Measurements from ENCODE around the gene TGM1. TPM values are rescaled to one million over a fixed set of nuclear protein-coding genes. Genes with fewer than 3 reads are reported as not detected.

Gene TGM1
- total RNA-seq, 1 experiment from 2014 or later: 3.2 TPM

GRCh38 chr14:24263848-24264247, 871 bp upstream of the TGM1 start:
- no peak overlapping the region for H3K9ac ChIP-seq (ENCODE audit: low read length)
- no peaks in the 10 kb centered on the region for H3K27me3 ChIP-seq (ENCODE audit: low read length)
- no peaks in the 10 kb centered on the region for H3K79me2 ChIP-seq (ENCODE audit: low read length)
- TF ChIP-seq EZH2phosphoT487 (IDR thresholded peaks at IDR 0.05; ENCODE audit: borderline replicate concordance, low read length) (no peak), CTCF (conservative IDR thresholded peaks at IDR 0.05; ENCODE audit: low read depth, low read length) (no peak), EZH2 (IDR thresholded peaks at IDR 0.05; ENCODE audit: low read length, unreplicated experiment) (no peak)
- no peaks in the 10 kb centered on the region for H3F3A ChIP-seq (ENCODE audit: low read length, unreplicated experiment)
- intact Hi-C loops (cut with micrococcal nuclease): no loop called here
- no peak for DNase-seq
- 0 out of 2 replicates have a peak, but pooled peaks have one; percentile 14 for ATAC-seq
- CTCF ChIA-PET: no interaction called here
- no peak overlapping the region for H3K4me2 ChIP-seq (ENCODE audit: low read length)
- H2AFZ ChIP-seq (ENCODE audit: low read length): no peak overlapping the region
- POLR2A ChIA-PET (ENCODE audit: unreplicated experiment): no interaction called here
- no peak overlapping the region for H3K27ac ChIP-seq (ENCODE audit: low read length)
- H3K9me3 ChIP-seq (ENCODE audit: low read length): no peaks in the 10 kb centered on the region
- no peaks in the 10 kb centered on the region for H4K20me1 ChIP-seq (ENCODE audit: low read length)
- H3K9me2 ChIP-seq (replicated peaks; ENCODE audit: low read length): no peaks in the 10 kb centered on the region
- H3K4me1 ChIP-seq (ENCODE audit: insufficient read depth, low read length): peaks cover 8% of the 10 kb centered on the region; the same call in 1 of the 2 replicates
- no peak overlapping the region for H3K4me3 ChIP-seq (ENCODE audit: low read length)
- H3K36me3 ChIP-seq (ENCODE audit: low read depth, low read length): no peaks in the 10 kb centered on the region
- no TSS peak for BruUV-seq (replicated peaks)

- ChIA-PET CTCF (no interaction called here), POLR2A (ENCODE audit: unreplicated experiment) (no interaction called here)
- H3K27me3 ChIP-seq (ENCODE audit: low read length): no peaks in the 10 kb centered on the region
- TF ChIP-seq CTCF (conservative IDR thresholded peaks at IDR 0.05; ENCODE audit: low read depth, low read length): no peak
- no peak for TF ChIP-seq EZH2phosphoT487 (IDR thresholded peaks at IDR 0.05; ENCODE audit: borderline replicate concordance, low read length)
- no peak for TF ChIP-seq EZH2 (IDR thresholded peaks at IDR 0.05; ENCODE audit: low read length, unreplicated experiment)
- H3F3A ChIP-seq (ENCODE audit: low read length, unreplicated experiment): no peaks in the 10 kb centered on the region
- no peak overlapping the region for H3K27ac ChIP-seq (ENCODE audit: low read length)
- H3K4me1 ChIP-seq (ENCODE audit: insufficient read depth, low read length): peaks cover 8% of the 10 kb centered on the region; the same call in 1 of the 2 replicates
- no peak overlapping the region for H2AFZ ChIP-seq (ENCODE audit: low read length)
- H3K36me3 ChIP-seq (ENCODE audit: low read depth, low read length): no peaks in the 10 kb centered on the region
- no peaks in the 10 kb centered on the region for H3K9me2 ChIP-seq (replicated peaks; ENCODE audit: low read length)
- DNase-seq: no peak
- no peaks in the 10 kb centered on the region for H3K9me3 ChIP-seq (ENCODE audit: low read length)
- H3K79me2 ChIP-seq (ENCODE audit: low read length): no peaks in the 10 kb centered on the region
- no peak overlapping the region for H3K4me2 ChIP-seq (ENCODE audit: low read length)
- intact Hi-C loops (cut with micrococcal nuclease): no loop called here
- no peak for ATAC-seq
- BruUV-seq (replicated peaks): no TSS peak
- no peaks in the 10 kb centered on the region for H4K20me1 ChIP-seq (ENCODE audit: low read length)
- H3K9ac ChIP-seq (ENCODE audit: low read length): no peak overlapping the region
- no peak overlapping the region for H3K4me3 ChIP-seq (ENCODE audit: low read length)
Observed at GRCh38 chr14:24261969-24262327, 1.0 kb downstream of the TGM1 start.

- ATAC-seq (no peak), DNase-seq (no peak)
- Histone ChIP-seq H3K27ac (ENCODE audit: low read length) (no peak overlapping the region), H3K9ac (ENCODE audit: low read length) (no peak overlapping the region), H3K9me2 (replicated peaks; ENCODE audit: low read length) (no peaks in the 10 kb centered on the region), H2AFZ (ENCODE audit: low read length) (no peak overlapping the region), H3K4me2 (ENCODE audit: low read length) (no peak overlapping the region), H3K4me3 (ENCODE audit: low read length) (no peak overlapping the region), H3F3A (ENCODE audit: low read length, unreplicated experiment) (no peaks in the 10 kb centered on the region), H3K36me3 (ENCODE audit: low read depth, low read length) (no peaks in the 10 kb centered on the region), H3K79me2 (ENCODE audit: low read length) (no peaks in the 10 kb centered on the region), H3K4me1 (ENCODE audit: insufficient read depth, low read length) (peaks cover 8% of the 10 kb centered on the region; the same call in 1 of the 2 replicates), H3K27me3 (ENCODE audit: low read length) (no peaks in the 10 kb centered on the region), H3K9me3 (ENCODE audit: low read length) (no peaks in the 10 kb centered on the region), H4K20me1 (ENCODE audit: low read length) (no peaks in the 10 kb centered on the region)
- no TSS peak for BruUV-seq (replicated peaks)
- POLR2A ChIA-PET (ENCODE audit: unreplicated experiment): no interaction called here
- no peak for TF ChIP-seq CTCF (conservative IDR thresholded peaks at IDR 0.05; ENCODE audit: low read depth, low read length)
- TF ChIP-seq EZH2phosphoT487 (IDR thresholded peaks at IDR 0.05; ENCODE audit: borderline replicate concordance, low read length): no peak
- no peak for TF ChIP-seq EZH2 (IDR thresholded peaks at IDR 0.05; ENCODE audit: low read length, unreplicated experiment)
- CTCF ChIA-PET: no interaction called here
- intact Hi-C loops (cut with micrococcal nuclease): no loop called here
Observed at GRCh38 chr14:24261256-24261968, 1.6 kb downstream of the TGM1 start.
